ENCODE measurements around the gene ARSG.

DNA sequence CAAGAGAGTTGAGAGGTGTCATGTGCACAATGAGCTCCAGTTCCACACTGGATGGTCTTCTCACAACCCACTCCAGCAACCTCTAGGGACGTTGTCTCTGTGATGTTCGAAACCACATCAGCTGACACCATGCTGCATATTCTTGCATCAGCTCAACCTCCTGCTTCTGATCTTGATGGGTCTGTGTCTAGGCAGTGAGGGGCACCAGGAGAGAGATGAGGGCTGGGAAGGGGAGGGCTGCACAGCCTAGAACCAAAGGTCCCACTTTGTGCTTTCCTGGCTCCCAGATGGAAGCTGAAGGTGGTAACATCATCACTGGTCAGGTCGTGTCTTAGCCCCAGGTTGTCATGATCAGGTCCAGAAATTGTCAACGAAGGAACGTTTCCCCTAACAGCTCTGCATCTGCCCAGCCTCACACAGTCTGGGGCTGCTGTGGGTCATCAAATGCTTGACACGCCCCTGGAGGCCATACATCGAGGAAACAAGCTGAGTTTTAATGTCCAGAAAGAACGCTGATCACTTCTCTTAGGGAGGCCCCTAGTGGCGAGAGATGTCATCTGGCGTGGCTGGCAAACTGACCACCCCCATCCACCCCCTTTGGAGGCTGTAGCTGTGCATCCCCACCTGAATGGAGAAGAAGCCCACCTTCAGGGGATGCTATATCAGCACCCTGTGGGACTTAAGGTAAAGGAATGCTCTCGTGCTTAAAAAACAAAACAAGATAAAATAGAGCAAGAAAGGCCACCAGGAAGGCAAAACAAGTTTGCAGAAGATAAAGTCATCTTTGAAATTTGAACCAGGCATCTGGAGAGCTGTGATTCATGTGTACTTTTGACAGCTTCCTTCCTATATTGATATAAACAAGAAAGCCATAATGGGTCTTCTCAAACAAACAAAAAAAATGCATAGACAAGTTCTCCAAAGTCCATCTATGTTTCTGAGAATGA, 107.7 kb downstream of the ARSG start:
- no peak for TF ChIP-seq GATA3 (IDR thresholded peaks at IDR 0.05; ENCODE audit: low read depth, low read length)
- no peak for TF ChIP-seq GATA2 (IDR thresholded peaks at IDR 0.05; ENCODE audit: low read depth, low read length)
